GM21528 (cell line): Measurements from ENCODE around the gene DNAJC4.

Experiments used
- ATAC-seq: cut with Tn5 transposase; IDR thresholded peaks from one replicate; pipeline ENCODE4 v1.9.1; 2021; ENCODE audit warnings: mild to moderate bottlenecking, moderate library complexity; ENCODE audit not compliant: unreplicated experiment, low FRiP score

The DNAJC4 gene

DNA sequence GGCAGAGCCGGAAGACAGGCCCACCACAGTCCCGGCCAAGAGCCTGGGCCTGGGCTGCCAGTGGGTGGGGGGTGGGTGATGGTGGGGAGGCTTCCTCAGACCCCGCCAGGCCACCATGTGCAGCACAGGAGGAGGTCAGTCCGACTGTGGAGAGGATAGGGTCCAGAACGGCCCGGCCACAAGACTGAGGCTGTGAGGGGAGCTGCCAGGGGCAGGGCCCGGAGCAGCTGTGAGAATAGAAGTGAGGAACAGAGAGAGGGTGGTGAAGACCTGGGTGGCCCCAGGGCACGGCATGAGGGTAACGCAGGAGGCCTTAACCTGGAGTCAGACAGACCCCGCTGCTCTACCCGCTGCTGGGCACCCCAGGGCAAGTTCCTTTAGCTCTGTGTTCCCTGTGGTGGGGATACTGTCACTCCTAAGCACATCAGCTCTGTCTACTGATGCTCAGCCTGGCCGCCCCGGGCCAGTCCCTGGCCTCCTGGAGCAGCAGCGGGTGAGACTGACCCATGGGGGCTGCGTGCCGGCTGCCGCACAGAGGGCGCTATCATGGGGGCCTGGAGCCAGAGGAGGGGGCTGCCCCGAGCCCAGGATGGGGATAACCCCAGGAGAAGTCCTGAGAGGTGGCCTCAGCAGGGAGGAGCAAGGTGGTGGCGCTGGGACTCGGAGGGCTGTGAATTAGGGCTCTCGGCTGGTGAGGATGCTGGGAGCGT is 22.1 kb upstream of the DNAJC4 start:
- ATAC-seq: no peak

DNA sequence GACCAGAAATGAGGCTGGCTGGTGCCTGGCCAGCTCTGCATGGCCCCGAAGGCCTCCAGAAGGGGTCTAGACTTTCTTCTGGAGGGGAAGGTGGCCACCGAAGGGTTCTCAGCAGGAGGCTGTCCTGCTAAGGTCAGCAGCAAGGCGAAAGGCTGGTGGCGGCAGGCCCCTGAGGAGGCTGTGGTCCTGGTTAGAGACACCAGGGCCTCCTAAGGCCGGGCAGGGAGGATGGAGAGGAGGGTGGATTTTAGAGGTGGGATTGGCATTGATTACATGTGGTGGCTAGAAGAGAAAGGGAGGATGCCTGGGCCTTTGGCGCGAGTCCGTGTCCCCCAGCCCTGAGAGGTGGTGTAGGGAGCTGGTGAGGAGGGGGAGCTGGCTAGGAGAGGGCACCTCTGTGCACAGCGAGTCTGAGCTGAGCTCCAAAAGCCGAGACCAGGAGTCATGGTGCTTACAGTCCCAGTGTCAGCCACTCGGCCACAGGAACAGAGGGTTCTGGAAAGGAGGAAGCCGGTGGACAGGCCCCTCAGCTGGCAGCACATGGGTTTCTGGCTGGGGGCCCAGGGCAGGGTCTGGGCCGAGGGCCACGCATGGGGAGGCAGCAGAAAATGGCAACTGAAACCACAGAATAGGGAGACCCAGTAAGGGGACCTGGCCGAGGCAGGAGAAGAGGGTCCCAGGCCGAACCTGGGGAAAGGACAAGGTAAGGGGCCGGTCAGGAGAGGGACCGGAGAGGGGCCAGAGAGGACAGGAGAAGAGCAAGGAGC is 21.4 kb upstream of the DNAJC4 start:
- ATAC-seq: no peak

DNA sequence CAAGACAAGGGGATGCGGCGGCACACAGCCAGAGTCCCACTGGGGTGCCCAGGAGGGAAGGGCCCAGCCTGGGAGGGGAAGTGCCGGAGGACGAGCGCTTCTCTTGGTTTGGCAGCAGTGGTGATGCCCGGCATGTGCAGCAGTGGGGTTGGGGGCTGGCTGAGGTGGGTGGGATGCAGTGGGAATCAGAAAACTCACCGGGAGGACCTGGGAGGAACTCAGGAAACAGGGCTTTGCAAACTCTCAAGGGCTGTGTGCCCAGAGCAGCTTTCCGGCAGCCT is 20.8 kb upstream of the DNAJC4 start:
- no peak for ATAC-seq

DNA sequence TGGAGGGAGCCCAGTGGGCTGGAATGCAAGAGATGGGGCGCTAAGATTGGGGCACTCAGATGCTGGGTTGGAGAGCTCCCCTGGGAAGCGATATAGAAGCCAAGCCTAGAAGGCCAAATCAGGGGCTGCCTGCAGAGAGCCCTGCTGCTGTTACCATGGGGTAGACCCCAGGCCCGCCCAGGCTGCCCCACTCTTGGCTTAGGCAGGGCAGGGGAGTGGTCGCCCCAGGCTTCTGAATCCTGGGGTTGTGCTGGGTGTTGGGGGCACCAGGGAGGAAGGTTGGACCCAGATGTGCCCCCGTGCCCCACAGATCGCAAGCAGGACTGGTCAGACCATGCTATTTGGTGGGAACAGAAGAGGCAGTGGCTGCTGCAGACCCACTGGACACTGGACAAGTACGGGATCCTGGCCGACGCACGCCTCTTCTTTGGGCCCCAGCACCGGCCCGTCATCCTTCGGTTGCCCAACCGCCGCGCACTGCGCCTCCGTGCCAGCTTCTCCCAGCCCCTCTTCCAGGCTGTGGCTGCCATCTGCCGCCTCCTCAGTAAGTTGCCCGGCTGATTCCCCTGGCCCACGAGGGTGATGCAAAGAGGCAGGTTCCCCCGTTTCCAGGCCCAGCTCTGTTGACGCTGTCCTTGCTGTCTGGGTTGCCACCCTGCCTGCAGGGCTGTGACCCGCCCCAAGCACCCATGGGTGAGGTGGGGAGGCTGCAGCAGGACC is 19.9 kb upstream of the DNAJC4 start:
- no peak for ATAC-seq

DNA sequence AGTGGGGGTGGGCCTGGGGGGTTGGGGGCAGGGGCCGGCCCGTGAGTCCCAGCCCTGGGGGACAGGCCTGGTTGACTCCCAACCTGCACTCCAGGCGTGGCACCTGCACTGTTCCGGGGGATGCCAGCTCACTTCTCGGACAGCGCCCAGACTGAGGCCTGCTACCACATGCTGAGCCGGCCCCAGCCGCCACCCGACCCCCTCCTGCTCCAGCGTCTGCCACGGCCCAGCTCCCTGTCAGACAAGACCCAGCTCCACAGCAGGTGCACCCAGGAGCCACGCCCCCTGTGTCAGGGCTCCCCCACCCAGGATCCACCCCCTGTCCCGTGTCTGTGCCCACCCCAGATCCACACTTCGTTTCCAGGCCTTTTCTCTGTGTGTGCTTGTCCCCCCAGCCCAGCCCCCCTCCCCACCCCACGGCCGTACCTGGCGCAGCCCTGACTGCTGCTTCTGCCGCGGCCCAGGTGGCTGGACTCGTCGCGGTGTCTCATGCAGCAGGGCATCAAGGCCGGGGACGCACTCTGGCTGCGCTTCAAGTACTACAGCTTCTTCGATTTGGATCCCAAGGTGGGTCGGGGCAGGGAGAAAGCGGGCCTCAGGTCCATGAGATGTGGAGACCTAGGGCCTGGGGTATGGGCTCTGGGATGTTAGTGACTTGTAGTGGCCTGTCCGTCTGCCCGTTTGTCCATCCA is 19.0 kb upstream of the DNAJC4 start:
- no peak for ATAC-seq

DNA sequence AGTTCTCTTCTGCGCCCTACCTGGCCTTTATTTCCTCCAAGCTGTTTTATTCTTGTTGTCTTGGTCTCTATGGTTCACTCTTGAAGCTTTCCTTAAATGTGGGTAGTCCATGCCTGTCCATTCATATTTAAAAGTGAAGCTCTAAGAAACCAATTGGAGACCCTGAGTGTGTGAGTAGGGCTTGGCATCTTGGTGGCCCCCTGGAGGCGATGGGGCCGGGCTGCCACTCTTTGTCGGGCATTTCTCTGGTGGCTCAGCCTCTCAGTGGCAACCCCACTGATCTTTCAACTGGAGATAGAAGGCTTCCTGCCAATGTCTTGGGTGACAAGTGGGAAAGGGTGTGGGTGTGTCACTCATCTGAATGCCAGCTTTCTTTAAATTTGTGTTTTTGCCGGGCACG is 13.5 kb upstream of the DNAJC4 start:
- ATAC-seq: no peak

DNA sequence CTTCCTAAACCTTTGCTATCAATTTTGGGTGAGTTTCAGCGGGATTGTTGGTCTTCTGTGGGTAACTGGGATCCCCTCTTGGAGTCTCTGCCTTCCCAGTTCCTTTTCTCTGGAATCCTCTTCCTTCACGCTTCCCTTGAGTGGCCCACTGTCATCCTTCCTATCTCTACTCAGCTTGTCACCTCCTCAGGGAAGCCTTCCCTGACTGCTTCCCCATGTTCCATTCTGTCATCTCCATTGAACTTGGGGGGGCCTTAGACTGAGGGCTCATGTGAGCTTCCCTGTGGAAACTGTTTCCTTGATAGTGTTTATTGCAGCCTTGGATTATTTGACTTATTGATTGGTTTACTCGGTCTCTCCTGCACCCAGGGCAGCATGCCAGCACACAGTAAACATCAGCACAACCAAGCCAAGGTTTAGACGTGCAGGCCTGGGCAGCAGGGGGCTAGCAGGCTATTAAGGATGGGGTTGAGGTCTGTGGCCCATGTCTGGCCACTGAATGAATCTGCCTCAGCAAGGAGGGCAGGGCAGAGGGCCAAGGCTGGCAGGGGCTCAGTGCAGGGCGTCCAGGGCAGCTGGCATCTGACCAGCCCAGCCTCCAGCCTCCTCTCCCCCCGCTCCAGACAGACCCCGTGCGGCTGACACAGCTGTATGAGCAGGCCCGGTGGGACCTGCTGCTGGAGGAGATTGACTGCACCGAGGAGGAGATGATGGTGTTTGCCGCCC is 11.6 kb upstream of the DNAJC4 start:
- no peak for ATAC-seq

DNA sequence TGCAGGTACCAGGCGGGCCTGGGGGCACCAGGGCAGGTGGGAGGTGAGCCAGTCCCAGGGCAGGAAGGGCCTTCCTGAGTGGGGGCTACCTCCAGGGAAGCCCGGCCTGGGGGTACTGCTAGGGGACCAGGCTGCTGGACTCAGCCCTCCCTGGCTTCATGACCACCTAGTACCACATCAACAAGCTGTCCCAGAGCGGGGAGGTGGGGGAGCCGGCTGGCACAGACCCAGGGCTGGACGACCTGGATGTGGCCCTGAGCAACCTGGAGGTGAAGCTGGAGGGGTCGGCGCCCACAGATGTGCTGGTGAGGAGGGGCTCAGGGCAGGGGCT is 11.0 kb upstream of the DNAJC4 start:
- ATAC-seq: no peak

DNA sequence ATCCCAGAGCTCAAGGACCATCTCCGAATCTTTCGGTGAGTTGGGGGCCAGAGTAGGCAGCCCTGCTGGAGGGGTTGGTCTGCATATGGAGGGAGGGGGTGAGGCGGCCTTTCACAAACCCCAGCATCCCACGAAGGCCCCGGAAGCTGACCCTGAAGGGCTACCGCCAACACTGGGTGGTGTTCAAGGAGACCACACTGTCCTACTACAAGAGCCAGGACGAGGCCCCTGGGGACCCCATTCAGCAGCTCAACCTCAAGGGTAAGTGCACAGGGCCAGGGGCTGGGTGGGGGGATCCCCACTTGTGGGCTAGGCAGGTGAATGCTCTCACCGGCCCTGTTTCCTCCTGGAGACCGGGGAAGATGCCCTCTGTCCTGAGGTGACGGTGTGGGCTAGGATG is 10.6 kb upstream of the DNAJC4 start:
- ATAC-seq: no peak

DNA sequence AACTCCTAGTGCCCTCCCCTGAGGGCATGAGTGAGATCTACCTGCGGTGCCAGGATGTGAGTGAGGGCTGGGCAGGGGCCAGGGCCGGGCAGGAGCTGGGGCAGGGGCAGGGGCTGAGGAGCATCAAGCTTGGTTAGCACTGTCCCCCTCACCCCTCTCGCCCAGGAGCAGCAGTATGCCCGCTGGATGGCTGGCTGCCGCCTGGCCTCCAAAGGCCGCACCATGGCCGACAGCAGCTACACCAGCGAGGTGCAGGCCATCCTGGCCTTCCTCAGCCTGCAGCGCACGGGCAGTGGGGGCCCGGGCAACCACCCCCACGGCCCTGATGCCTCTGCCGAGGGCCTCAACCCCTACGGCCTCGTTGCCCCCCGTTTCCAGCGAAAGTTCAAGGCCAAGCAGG is 10.1 kb upstream of the DNAJC4 start:
- no peak for ATAC-seq

DNA sequence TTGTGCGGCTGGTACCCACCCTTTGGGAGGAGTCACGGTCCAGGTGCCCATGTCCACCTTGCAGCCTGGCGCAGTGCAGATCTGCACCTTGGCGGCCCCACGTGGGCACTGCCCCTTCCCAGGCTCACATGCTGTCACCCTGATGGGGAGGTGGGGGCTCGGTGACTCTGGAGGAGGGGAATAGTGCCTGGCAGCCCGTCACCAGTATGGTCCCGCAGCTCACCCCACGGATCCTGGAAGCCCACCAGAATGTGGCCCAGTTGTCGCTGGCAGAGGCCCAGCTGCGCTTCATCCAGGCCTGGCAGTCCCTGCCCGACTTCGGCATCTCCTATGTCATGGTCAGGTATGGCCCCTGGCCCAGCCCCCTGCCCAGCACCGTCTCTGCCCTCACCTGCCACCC is 9.6 kb upstream of the DNAJC4 start:
- ATAC-seq: no peak

DNA sequence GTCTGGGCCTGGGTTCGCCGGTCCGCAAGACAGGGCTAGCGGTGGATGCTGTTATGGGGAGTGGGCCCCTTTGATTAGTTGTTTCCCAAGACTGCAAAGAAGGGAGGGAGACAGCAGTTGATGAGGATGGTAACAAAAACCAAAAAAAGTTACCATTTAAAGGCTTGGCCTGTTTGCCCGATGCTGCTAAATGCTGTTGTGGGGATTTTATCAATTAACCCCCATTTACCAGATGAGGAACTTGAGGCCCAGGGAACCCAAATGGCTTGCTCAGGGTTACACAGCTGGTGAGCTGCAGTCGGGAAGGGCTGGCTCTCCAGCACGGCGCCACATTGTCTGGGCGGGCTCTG is 7.7 kb upstream of the DNAJC4 start:
- ATAC-seq: no peak

DNA sequence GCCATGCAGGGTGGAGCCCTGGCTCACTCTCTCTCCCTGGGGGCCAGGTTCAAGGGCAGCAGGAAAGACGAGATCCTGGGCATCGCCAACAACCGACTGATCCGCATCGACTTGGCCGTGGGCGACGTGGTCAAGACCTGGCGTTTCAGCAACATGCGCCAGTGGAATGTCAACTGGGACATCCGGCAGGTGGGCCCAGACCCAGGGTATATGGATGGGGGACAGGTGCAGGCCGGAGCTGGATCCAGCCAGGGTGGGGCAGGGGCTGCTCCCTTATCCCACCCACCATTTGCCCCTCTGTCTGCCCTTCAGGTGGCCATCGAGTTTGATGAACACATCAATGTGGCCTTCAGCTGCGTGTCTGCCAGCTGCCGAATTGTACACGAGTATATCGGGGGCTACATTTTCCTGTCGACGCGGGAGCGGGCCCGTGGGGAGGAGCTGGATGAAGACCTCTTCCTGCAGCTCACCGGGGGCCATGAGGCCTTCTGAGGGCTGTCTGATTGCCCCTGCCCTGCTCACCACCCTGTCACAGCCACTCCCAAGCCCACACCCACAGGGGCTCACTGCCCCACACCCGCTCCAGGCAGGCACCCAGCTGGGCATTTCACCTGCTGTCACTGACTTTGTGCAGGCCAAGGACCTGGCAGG is 7.2 kb upstream of the DNAJC4 start:
- ATAC-seq: no peak

DNA sequence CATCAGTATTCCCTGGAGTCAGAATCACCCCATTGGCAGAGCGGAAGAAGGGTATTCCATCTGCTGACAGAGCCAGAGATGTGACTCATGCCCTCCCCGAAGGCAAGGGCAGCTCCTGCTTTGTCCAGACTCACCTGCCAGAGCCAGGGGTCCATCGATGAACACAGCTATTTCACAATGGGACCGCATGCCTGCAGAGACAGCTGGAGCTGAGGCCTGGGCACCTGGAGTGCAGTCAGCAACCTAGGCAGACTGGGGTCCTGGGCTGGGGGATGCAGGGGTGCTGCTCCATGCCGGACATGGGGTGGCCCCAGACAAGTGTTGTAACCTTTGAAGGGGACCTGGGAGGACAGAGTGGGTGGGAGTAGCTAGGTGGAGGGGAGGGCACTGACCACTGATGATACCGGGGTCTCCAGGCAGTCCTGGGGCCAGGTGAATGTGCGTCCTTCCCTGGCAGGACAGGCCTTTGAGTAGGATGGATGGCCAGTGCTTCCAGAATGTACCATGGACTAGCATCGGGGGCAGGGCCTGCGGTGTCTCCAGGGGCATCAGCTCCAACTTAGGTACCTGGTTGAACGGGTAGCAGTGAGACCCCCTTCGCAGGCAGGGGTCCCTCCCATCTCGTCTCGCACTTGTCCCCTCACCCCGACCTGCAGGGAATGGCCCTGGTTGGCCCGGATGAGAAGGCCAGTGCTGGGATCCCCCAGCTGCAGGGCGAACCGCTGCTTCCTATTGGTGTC is 6.0 kb upstream of the DNAJC4 start:
- no peak for ATAC-seq

DNA sequence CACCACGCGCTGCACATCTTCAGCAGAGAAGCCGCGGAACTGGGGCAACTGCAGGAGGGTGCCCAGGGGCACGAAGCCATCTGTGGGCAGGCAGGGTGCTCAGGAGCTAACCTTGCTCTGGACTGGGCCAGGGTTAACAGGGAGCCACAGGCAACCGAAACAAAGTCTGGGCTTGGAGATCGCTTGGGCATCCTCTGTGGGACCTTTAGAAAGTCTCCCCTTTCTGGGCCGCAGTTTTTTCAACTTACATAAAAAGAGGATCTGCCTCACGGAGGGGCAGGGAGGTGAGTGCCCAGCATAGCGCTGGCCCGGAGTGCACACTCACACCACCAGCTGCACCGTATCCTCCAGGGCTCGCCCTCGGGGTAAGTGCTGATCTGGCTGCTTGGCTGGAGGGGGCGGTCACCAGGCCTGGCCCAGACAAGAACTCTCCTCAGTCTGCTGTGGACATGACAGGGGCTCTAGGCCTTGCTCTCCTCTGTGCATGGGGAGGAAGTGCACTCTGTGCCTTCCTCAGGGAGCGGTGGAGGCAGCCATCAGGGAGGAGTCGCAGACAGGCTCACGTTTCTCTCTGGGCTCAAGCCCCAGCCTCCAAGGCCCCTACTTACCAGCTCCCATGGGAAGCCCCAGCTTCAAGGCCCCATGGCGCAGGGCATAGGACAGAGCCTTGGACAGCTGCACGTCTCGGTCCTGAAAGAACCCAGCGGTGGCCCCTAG is 5.3 kb upstream of the DNAJC4 start:
- no peak for ATAC-seq

DNA sequence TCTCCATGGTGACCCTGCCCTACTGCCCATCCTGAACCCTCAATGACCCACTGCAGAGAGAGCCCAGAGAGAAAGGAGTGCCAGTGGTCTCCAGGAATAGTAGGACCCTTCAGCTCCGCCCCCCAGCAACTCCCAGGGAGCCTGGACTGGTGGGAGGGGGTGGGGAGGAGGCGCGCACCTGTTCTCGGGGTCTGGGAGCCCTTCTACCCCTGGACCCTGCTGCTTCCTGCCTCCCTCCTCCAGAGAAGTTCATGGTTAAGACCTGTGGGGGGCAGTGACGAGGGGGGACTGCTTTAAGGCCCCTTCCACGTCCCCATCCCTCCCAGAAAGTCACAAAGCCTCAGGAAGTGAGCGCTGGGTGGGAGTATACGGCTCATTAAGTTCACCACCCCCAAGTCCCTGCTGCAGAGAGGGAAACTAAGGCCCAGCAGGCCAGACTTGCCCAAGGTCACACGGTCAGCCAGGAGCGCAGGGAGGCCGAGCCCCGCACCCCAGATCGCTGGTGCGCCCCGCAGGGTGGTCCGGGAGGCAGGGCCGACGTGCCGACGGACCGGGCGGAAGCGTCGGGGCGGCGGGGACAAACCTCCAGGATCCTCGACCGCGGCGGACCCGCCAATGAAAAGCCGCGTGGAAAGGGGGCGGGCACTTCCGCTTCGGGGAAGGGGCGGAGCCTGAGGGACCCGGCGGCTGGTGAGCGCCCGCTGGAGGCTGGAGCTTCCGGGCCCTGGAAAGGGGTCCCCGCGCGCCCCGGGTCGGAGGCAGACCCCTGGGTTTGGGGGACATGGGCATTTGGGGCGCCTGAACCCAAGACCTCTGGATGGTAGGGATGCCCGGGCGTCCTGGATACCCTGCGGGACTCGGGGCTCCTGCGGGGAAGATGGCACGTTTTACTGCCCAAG is 4.5 kb upstream of the DNAJC4 start, which contains the start of the genes NUDT22 and TRPT1:
Gene NUDT22, plus strand, starts transcription at position 667 of the 899 bp plus-strand sequence. CDS start 379 bp downstream, outside the sequence.
Gene TRPT1, minus strand, starts transcription at position 579 of the 899 bp plus-strand sequence. Its CDS starts 326 bp downstream, at position 253.
- peak; percentile 40 for ATAC-seq

DNA sequence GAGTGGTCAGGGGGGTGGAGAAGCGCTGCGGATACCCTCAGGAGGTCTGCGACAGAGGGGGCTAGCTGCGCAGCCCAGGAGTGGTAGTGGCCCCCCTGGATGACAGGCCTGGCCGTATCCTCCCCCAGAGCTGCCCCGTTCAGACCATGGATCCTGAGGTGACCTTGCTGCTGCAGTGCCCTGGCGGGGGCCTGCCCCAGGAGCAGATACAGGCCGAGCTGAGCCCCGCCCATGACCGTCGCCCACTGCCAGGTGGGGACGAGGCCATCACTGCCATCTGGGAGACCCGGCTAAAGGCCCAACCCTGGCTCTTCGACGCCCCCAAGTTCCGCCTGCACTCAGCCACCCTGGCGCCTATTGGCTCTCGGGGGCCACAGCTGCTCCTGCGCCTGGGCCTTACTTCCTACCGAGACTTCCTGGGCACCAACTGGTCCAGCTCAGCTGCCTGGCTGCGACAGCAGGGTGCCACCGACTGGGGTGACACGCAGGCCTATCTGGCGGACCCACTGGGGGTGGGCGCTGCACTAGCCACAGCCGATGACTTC is 3.8 kb upstream of the DNAJC4 start:
- ATAC-seq: no peak
